SK-N-SH (cell line): ENCODE measurements around the gene FAM177A1. TPM values are rescaled to one million over a fixed set of nuclear protein-coding genes. Genes with fewer than 3 reads are reported as not detected.

Experiments
- CTCF ChIA-PET: fragments of 300-600, 350-600 bp; formaldehyde crosslinking; extraction: SDS; loops from one replicate; lab custom pipeline; 2021; lab: Yijun Ruan, JAX
- POLR2A ChIA-PET: fragments of 350-600 bp; sonication (Branson Sonifier 250); formaldehyde crosslinking; extraction: SDS; loops from one replicate; lab custom pipeline; 2020; ENCODE audit warnings: antibody characterized with exemption, inconsistent platforms; lab: Yijun Ruan, JAX
- DNase-seq: peaks from one replicate; pipeline ENCODE4 v3.0.0; 2012
- H2AFZ ChIP-seq: fragments of 200-600 bp; sonication (generic); 2 replicates; pipeline ENCODE4 v1.8.1; 2016; ENCODE audit warnings: antibody characterized with exemption, mild to moderate bottlenecking, low read depth
- H3F3A ChIP-seq: fragments of 200-600 bp; sonication (generic); replicated peaks from 2 replicates; pipeline ENCODE3; 2016; ENCODE audit warnings: antibody characterized with exemption, mild to moderate bottlenecking; ENCODE audit not compliant: insufficient read depth
- H3K27ac ChIP-seq, 2 experiments: fragments of 200-500 bp in 1 of 2; fragments of 200-600 bp in 1 of 2; sonication (Bioruptor generic) in 1 of 2; sonication (generic), shearing (Covaris generic) in 1 of 2; 2 replicates each; pipeline versions ENCODE4 v1.5.1 to v1.6.1; 2014 to 2016; ENCODE audit warnings: low read depth in 2 of 2, inconsistent platforms in 1 of 2, low read length in 1 of 2, mild to moderate bottlenecking in 1 of 2, mixed read lengths in 1 of 2
- H3K27me3 ChIP-seq: fragments of 200-600 bp; sonication (generic), shearing (Covaris generic); 2 replicates; pipeline ENCODE4 v1.6.1; 2016; ENCODE audit warnings: mixed run types; ENCODE audit not compliant: insufficient read depth
- H3K36me3 ChIP-seq, 2 experiments: fragments of 200-500 bp in 1 of 2; fragments of 200-600 bp in 1 of 2; sonication (Bioruptor generic) in 1 of 2; sonication (generic) in 1 of 2; replicated peaks in 1 of 2; 2 replicates each; pipeline versions ENCODE3 to v1.5.1; 2014 to 2016; ENCODE audit warnings: low read length in 1 of 2, mild to moderate bottlenecking in 1 of 2; ENCODE audit not compliant: insufficient read depth in 2 of 2, control insufficient read depth in 1 of 2
- H3K4me1 ChIP-seq, 2 experiments: fragments of 200-500 bp in 1 of 2; fragments of 200-600 bp in 1 of 2; sonication (Bioruptor generic) in 1 of 2; sonication (generic), shearing (Covaris generic) in 1 of 2; 2 replicates each; pipeline versions ENCODE4 v1.5.1 to v1.6.1; 2014 to 2016; ENCODE audit warnings: low read depth in 1 of 2, low read length in 1 of 2, mixed run types in 1 of 2; ENCODE audit not compliant: insufficient read depth in 2 of 2, control insufficient read depth in 1 of 2
- H3K4me2 ChIP-seq: fragments of 200-600 bp; sonication (generic), shearing (Covaris generic); 2 replicates; pipeline ENCODE4 v1.6.1; 2017; ENCODE audit warnings: mixed run types
- H3K4me3 ChIP-seq, 2 experiments: fragments of 200-500 bp in 1 of 2; fragments of 200-600 bp in 1 of 2; sonication (Bioruptor generic) in 1 of 2; sonication (generic), shearing (Covaris generic) in 1 of 2; 2 replicates each; pipeline versions ENCODE4 v1.5.1 to v1.8.1; 2014 to 2016; ENCODE audit warnings: low read depth in 2 of 2, inconsistent platforms in 1 of 2, low read length in 1 of 2, mild to moderate bottlenecking in 1 of 2, mixed read lengths in 1 of 2, moderate library complexity in 1 of 2
- H3K79me2 ChIP-seq: fragments of 200-600 bp; sonication (generic); 2 replicates; pipeline ENCODE4 v1.8.1; 2017; ENCODE audit warnings: mild to moderate bottlenecking; ENCODE audit not compliant: insufficient read depth
- H3K9ac ChIP-seq: fragments of 200-600 bp; sonication (generic); 2 replicates; pipeline ENCODE4 v1.6.1; 2017; ENCODE audit warnings: mixed run types
- H3K9me2 ChIP-seq: fragments of 200-600 bp; sonication (generic); 2 replicates; pipeline ENCODE4 v1.6.1; 2017; ENCODE audit warnings: mixed run types
- H3K9me3 ChIP-seq: fragments of 200-600 bp; sonication (generic); 2 replicates; pipeline ENCODE4 v1.6.1; 2017; ENCODE audit warnings: mixed run types, mild to moderate bottlenecking, moderate library complexity
- H4K20me1 ChIP-seq: fragments of 200-600 bp; sonication (generic); 2 replicates; pipeline ENCODE4 v1.6.1; 2017; ENCODE audit warnings: mild to moderate bottlenecking, mixed run types; ENCODE audit not compliant: insufficient read depth
- EP300 ChIP-seq, 2 experiments: IDR thresholded peaks; 2 replicates each; pipeline versions ENCODE4 v1.4.0 to v1.6.1; 2012; ENCODE audit warnings: borderline replicate concordance in 1 of 2, low read depth in 1 of 2, low read length in 1 of 2
- EZH2phosphoT487 ChIP-seq: fragments of 200-600 bp; sonication (generic); IDR thresholded peaks from 2 replicates; pipeline ENCODE4 v1.6.1; 2017; ENCODE audit warnings: low read depth, mixed run types, mild to moderate bottlenecking, antibody characterized with exemption, moderate library complexity, borderline replicate concordance
- FOSL2 ChIP-seq: IDR thresholded peaks from 2 replicates; pipeline ENCODE4 v1.4.0; 2012; ENCODE audit warnings: low read depth, mild to moderate bottlenecking, moderate library complexity, borderline replicate concordance
- FOXJ3 ChIP-seq: sonication (generic); formaldehyde crosslinking; IDR thresholded peaks from 2 replicates; pipeline ENCODE4 v1.5.1; 2020; ENCODE audit warnings: mild to moderate bottlenecking, missing genetic modification reagents
- GATA2 ChIP-seq: sonication (generic); formaldehyde crosslinking; IDR thresholded peaks from 2 replicates; pipeline ENCODE4 v1.5.0; 2020; ENCODE audit warnings: mild to moderate bottlenecking, missing genetic modification reagents
- MEF2A ChIP-seq: IDR thresholded peaks from 2 replicates; pipeline ENCODE4 v1.4.0; 2012; ENCODE audit warnings: low read depth, borderline replicate concordance
- MXI1 ChIP-seq: IDR thresholded peaks from 2 replicates; pipeline ENCODE4 v1.6.1; 2012; ENCODE audit warnings: mild to moderate bottlenecking, low read depth, low read length, improper control_type of control experiment
- NRF1 ChIP-seq: IDR thresholded peaks from 2 replicates; pipeline ENCODE4 v1.6.1; 2012; ENCODE audit warnings: low read depth, mild to moderate bottlenecking, low read length
- POLR2AphosphoS5 ChIP-seq: IDR thresholded peaks from 2 replicates; pipeline ENCODE4 v1.6.1; 2012; ENCODE audit warnings: low read depth, low read length
- RAD21 ChIP-seq: IDR thresholded peaks from 2 replicates; pipeline ENCODE4 v1.6.1; 2012; ENCODE audit warnings: mild to moderate bottlenecking, low read length
- RCOR1 ChIP-seq: fragments of 150-350 bp; IDR thresholded peaks from 2 replicates; pipeline ENCODE4 v1.6.1; 2017; ENCODE audit warnings: antibody characterized with exemption, low read length
- RXRA ChIP-seq: IDR thresholded peaks from 2 replicates; pipeline ENCODE4 v1.4.0; 2012; ENCODE audit warnings: low read depth, mild to moderate bottlenecking, borderline replicate concordance
- SIN3A ChIP-seq: IDR thresholded peaks from 2 replicates; pipeline ENCODE4 v1.6.1; 2012; ENCODE audit warnings: low read depth, mild to moderate bottlenecking, low read length, moderate library complexity, borderline replicate concordance
- SMC3 ChIP-seq: IDR thresholded peaks from 2 replicates; pipeline ENCODE4 v1.6.1; 2012; ENCODE audit warnings: low read depth, low read length, improper control_type of control experiment
- TEAD4 ChIP-seq: IDR thresholded peaks from 2 replicates; pipeline ENCODE4 v1.4.0; 2012; ENCODE audit warnings: mild to moderate bottlenecking, borderline replicate concordance; ENCODE audit not compliant: insufficient read depth
- YY1 ChIP-seq: IDR thresholded peaks from 2 replicates; pipeline ENCODE4 v1.4.0; 2012; ENCODE audit warnings: low read depth, mild to moderate bottlenecking
- WGBS: methylation state at CpG from one replicate; pipeline ENCODE4 v1.1.6; 2017; ENCODE audit warnings: low lambda C conversion rate; 5-methylcytosine and 5-hydroxymethylcytosine counted together
- polyA plus RNA-seq, 3 experiments: library from polyadenylated mRNA; depleted of rRNA; stranded (reverse); fragments of >200 nt; gene quantifications; 2 replicates each; pipeline ENCODE4 v1.2.3, GENCODE V29; 2012
- TF ChIP-seq, protein P1 (sequence below): IDR thresholded peaks from 2 replicates; pipeline ENCODE4 v1.6.1; 2012; ENCODE audit warnings: mild to moderate bottlenecking, low read depth, low read length, moderate library complexity
- TF ChIP-seq, protein P2 (sequence below): fragments of 200-600 bp; sonication (generic); IDR thresholded peaks from 2 replicates; pipeline ENCODE4 v1.6.1; 2017; ENCODE audit warnings: antibody characterized with exemption, mild to moderate bottlenecking, moderate library complexity
- TF ChIP-seq, protein P3 (sequence below): fragments of 150-350 bp; IDR thresholded peaks from 2 replicates; pipeline ENCODE4 v1.6.1; 2016; ENCODE audit warnings: mild to moderate bottlenecking, low read depth, low read length
- TF ChIP-seq, protein P4 (sequence below): IDR thresholded peaks from 2 replicates; pipeline ENCODE4 v1.4.0; 2012; ENCODE audit warnings: low read depth, borderline replicate concordance

Gene FAM177A1
- polyA plus RNA-seq, 1 of the 3 experiments (the other 2 are of a cell fraction): 36.7 TPM

DNA sequence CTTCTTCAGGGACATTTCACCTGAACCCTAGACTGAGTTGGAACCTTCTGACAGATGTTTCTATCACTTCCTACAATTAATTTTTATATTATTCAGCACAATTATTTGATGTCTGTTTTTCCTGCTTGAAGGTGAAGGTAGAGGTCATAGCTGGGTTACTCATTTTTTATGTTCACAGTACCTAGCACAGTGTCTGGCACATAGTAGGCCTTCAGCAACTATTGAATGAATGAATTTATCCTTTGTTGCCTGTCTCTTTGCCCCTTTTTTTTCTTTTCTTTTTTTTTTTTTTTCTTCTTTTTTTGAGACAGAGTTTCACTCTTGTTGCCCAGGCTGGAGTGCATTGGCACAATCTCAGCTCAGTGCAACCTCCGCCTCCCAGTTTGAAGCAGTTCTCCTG is 29.5 kb upstream of the FAM177A1 start:
- POLR2A ChIA-PET: no interaction called here
- no peak overlapping the region for H3K9ac ChIP-seq
- H3K4me2 ChIP-seq: no peak overlapping the region
- H3K36me3 ChIP-seq: peaks cover 77 to 93% of the 10 kb centered on the region in 2 experiments
- 100% methylated on average over 1 of the region's 1 CpG for WGBS
- no peaks in the 10 kb centered on the region for H3K9me2 ChIP-seq
- H2AFZ ChIP-seq: no peak overlapping the region
- DNase-seq: no peak
- H3K27ac ChIP-seq: no peak overlapping the region
- no peaks in the 10 kb centered on the region for H4K20me1 ChIP-seq
- H3K4me1 ChIP-seq: no peaks in the 10 kb centered on the region
- H3K4me3 ChIP-seq: no peak overlapping the region
- H3K9me3 ChIP-seq: no peaks in the 10 kb centered on the region
- no peaks in the 10 kb centered on the region for H3K79me2 ChIP-seq
- no peaks in the 10 kb centered on the region for H3K27me3 ChIP-seq
- TF ChIP-seq, protein P1, sequence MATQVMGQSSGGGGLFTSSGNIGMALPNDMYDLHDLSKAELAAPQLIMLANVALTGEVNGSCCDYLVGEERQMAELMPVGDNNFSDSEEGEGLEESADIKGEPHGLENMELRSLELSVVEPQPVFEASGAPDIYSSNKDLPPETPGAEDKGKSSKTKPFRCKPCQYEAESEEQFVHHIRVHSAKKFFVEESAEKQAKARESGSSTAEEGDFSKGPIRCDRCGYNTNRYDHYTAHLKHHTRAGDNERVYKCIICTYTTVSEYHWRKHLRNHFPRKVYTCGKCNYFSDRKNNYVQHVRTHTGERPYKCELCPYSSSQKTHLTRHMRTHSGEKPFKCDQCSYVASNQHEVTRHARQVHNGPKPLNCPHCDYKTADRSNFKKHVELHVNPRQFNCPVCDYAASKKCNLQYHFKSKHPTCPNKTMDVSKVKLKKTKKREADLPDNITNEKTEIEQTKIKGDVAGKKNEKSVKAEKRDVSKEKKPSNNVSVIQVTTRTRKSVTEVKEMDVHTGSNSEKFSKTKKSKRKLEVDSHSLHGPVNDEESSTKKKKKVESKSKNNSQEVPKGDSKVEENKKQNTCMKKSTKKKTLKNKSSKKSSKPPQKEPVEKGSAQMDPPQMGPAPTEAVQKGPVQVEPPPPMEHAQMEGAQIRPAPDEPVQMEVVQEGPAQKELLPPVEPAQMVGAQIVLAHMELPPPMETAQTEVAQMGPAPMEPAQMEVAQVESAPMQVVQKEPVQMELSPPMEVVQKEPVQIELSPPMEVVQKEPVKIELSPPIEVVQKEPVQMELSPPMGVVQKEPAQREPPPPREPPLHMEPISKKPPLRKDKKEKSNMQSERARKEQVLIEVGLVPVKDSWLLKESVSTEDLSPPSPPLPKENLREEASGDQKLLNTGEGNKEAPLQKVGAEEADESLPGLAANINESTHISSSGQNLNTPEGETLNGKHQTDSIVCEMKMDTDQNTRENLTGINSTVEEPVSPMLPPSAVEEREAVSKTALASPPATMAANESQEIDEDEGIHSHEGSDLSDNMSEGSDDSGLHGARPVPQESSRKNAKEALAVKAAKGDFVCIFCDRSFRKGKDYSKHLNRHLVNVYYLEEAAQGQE: no peak
- no peak for TF ChIP-seq FOXJ3
- no peak for TF ChIP-seq MEF2A
- TF ChIP-seq TEAD4: no peak
- TF ChIP-seq EP300 (IDR thresholded peaks at IDR 0.05; ENCODE audit: borderline replicate concordance in 1 of 2, low read depth in 1 of 2, low read length in 1 of 2): no peak
- TF ChIP-seq YY1: no peak
- TF ChIP-seq SMC3: no peak
- no peak for TF ChIP-seq RXRA
- TF ChIP-seq, protein P2, sequence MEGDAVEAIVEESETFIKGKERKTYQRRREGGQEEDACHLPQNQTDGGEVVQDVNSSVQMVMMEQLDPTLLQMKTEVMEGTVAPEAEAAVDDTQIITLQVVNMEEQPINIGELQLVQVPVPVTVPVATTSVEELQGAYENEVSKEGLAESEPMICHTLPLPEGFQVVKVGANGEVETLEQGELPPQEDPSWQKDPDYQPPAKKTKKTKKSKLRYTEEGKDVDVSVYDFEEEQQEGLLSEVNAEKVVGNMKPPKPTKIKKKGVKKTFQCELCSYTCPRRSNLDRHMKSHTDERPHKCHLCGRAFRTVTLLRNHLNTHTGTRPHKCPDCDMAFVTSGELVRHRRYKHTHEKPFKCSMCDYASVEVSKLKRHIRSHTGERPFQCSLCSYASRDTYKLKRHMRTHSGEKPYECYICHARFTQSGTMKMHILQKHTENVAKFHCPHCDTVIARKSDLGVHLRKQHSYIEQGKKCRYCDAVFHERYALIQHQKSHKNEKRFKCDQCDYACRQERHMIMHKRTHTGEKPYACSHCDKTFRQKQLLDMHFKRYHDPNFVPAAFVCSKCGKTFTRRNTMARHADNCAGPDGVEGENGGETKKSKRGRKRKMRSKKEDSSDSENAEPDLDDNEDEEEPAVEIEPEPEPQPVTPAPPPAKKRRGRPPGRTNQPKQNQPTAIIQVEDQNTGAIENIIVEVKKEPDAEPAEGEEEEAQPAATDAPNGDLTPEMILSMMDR: no peak
- TF ChIP-seq RAD21: no peak
- no peak for TF ChIP-seq MXI1
- TF ChIP-seq POLR2AphosphoS5: no peak
- peaks cover 5% of the 10 kb centered on the region for H3F3A ChIP-seq
- CTCF ChIA-PET: interaction anchor here (1.5 kb wide), 1 partner anchor 144 kb away, joined by 3 read pairs; no protein-coding TSS in a partner anchor

DNA sequence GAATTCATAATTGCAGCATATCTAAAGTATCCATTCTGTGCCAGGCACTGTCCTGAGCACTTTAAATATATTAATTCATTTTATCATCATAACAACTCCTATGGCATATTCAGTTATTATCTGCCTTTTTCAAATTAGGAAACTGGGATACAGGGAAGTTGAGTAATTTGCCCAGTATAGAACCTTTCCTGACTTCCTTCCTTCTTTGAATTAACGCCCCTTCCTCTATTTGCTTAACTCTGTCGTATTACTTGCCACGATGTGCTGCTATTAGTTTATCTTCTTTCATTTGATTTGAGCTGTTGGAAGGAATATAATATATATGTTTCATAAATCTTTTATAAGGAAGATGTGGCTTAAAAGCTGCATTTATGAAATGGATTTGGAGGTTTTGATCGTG is 25.4 kb upstream of the FAM177A1 start:
- no peak for DNase-seq
- Histone ChIP-seq H3K36me3 (peaks cover 59 to 88% of the 10 kb centered on the region in 2 experiments), H2AFZ (no peak overlapping the region), H3K27me3 (no peaks in the 10 kb centered on the region), H3K4me2 (no peak overlapping the region), H3K4me1 (no peaks in the 10 kb centered on the region), H3F3A (peaks cover 11% of the 10 kb centered on the region), H4K20me1 (no peaks in the 10 kb centered on the region), H3K79me2 (no peaks in the 10 kb centered on the region), H3K9me3 (no peaks in the 10 kb centered on the region), H3K4me3 (no peak overlapping the region), H3K27ac (no peak overlapping the region), H3K9me2 (no peaks in the 10 kb centered on the region), H3K9ac (no peak overlapping the region)
- CTCF ChIA-PET: interaction anchor here (0.7 kb wide), 1 partner anchor 11 kb away, joined by 3 read pairs; no protein-coding TSS in a partner anchor
- 95% methylated on average over 4 of the region's 4 CpGs for WGBS
- POLR2A ChIA-PET: no interaction called here
- TF ChIP-seq NRF1: no peak
- TF ChIP-seq TEAD4: no peak
- TF ChIP-seq, protein P3, sequence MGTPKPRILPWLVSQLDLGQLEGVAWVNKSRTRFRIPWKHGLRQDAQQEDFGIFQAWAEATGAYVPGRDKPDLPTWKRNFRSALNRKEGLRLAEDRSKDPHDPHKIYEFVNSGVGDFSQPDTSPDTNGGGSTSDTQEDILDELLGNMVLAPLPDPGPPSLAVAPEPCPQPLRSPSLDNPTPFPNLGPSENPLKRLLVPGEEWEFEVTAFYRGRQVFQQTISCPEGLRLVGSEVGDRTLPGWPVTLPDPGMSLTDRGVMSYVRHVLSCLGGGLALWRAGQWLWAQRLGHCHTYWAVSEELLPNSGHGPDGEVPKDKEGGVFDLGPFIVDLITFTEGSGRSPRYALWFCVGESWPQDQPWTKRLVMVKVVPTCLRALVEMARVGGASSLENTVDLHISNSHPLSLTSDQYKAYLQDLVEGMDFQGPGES: no peak
- TF ChIP-seq SIN3A: no peak
- TF ChIP-seq RCOR1: no peak
- TF ChIP-seq EZH2phosphoT487: no peak
- TF ChIP-seq, protein P4, sequence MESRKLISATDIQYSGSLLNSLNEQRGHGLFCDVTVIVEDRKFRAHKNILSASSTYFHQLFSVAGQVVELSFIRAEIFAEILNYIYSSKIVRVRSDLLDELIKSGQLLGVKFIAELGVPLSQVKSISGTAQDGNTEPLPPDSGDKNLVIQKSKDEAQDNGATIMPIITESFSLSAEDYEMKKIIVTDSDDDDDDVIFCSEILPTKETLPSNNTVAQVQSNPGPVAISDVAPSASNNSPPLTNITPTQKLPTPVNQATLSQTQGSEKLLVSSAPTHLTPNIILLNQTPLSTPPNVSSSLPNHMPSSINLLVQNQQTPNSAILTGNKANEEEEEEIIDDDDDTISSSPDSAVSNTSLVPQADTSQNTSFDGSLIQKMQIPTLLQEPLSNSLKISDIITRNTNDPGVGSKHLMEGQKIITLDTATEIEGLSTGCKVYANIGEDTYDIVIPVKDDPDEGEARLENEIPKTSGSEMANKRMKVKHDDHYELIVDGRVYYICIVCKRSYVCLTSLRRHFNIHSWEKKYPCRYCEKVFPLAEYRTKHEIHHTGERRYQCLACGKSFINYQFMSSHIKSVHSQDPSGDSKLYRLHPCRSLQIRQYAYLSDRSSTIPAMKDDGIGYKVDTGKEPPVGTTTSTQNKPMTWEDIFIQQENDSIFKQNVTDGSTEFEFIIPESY: no peak
- no peak for TF ChIP-seq MEF2A
- TF ChIP-seq MXI1: no peak
- no peak for TF ChIP-seq FOSL2
- no peak for TF ChIP-seq GATA2 (CRISPR knock-in tag)
